Nephron progenitor cell (in vitro differentiated cells): ENCODE results near the gene BTBD2.
"Not testable (repeated sequence)": the region's sequence is repeated elsewhere in the genome, so short reads cannot be mapped to it uniquely, and the experiment has no call there.

Experiments used
- DNase-seq: peaks from one replicate; pipeline ENCODE4 v3.0.0; 2021
- H3K27ac Mint-ChIP-seq: 2 replicates; pipeline ENCODE4 v1.8.0; 2021; ENCODE audit warnings: mild to moderate bottlenecking, moderate library complexity, mixed read lengths
- H3K27me3 Mint-ChIP-seq: 2 replicates; pipeline ENCODE4 v1.8.0; 2021; ENCODE audit warnings: mild to moderate bottlenecking, low read depth, mixed read lengths; ENCODE audit not compliant: poor library complexity
- H3K36me3 Mint-ChIP-seq: 2 replicates; pipeline ENCODE4 v1.8.0; 2021; ENCODE audit warnings: low read depth, mixed read lengths
- H3K4me1 Mint-ChIP-seq: 2 replicates; pipeline ENCODE4 v1.8.0; 2021; ENCODE audit warnings: mixed read lengths
- H3K4me3 Mint-ChIP-seq: 2 replicates; pipeline ENCODE4 v1.8.0; 2021; ENCODE audit warnings: mild to moderate bottlenecking, moderate library complexity, mixed read lengths
- H3K9me3 Mint-ChIP-seq: 2 replicates; pipeline ENCODE4 v1.8.0; 2021; ENCODE audit warnings: mild to moderate bottlenecking, moderate library complexity, mixed read lengths
- CTCF ChIP-seq: fragments of 200-600 bp; sonication (generic); IDR thresholded peaks from 2 replicates; pipeline ENCODE4 v1.5.0; 2021; ENCODE audit warnings: antibody characterized with exemption

Gene BTBD2

GRCh38 chr19:1990230-1991017, 25.1 kb downstream of the BTBD2 start:
- Mint-ChIP-seq H3K4me1 (no peaks in the 10 kb centered on the region), H3K4me3 (no peak overlapping the region), H3K27me3 (no peaks in the 10 kb centered on the region), H3K9me3 (peaks cover 7% of the 10 kb centered on the region), H3K36me3 (peaks cover 35% of the 10 kb centered on the region), H3K27ac (no peak overlapping the region)
- no peak for TF ChIP-seq CTCF
- DNase-seq, result no peak

GRCh38 chr19:1989513-1990229, 25.8 kb downstream of the BTBD2 start:
- peak overlapping the region; percentile 74 for H3K27ac Mint-ChIP-seq
- no peak for DNase-seq
- H3K4me1 Mint-ChIP-seq, result no peaks in the 10 kb centered on the region
- no peak for TF ChIP-seq CTCF
- peaks cover 33% of the 10 kb centered on the region for H3K36me3 Mint-ChIP-seq
- peaks cover 5% of the 10 kb centered on the region for H3K9me3 Mint-ChIP-seq
- no peaks in the 10 kb centered on the region for H3K27me3 Mint-ChIP-seq
- H3K4me3 Mint-ChIP-seq, result no peak overlapping the region

DNA sequence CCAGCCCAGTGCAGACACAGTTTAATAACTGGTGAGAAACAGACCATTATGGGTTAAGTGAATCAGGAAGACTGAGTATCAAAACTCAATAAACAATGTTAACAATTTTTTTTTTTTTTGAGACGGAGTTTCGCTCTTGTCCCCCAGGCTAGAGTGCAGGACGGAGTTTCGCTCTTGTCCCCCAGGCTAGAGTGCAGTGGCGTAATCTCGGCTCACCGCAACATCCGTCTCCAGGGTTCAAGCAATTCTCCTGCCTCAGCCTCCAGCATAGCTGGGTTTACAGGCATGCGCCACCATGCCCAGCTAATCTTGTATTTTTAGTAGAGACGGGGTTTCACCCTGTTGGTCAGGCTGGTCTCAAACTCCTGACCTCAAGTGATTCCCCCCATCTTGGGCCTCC, 27.1 kb downstream of the BTBD2 start:
- not testable (repeated sequence) for H3K4me3 Mint-ChIP-seq, H3K27me3 Mint-ChIP-seq, DNase-seq, H3K9me3 Mint-ChIP-seq, H3K4me1 Mint-ChIP-seq
- peaks cover 33% of the 10 kb centered on the region for H3K36me3 Mint-ChIP-seq
- H3K27ac Mint-ChIP-seq, result peak overlapping the region; percentile 69

DNA sequence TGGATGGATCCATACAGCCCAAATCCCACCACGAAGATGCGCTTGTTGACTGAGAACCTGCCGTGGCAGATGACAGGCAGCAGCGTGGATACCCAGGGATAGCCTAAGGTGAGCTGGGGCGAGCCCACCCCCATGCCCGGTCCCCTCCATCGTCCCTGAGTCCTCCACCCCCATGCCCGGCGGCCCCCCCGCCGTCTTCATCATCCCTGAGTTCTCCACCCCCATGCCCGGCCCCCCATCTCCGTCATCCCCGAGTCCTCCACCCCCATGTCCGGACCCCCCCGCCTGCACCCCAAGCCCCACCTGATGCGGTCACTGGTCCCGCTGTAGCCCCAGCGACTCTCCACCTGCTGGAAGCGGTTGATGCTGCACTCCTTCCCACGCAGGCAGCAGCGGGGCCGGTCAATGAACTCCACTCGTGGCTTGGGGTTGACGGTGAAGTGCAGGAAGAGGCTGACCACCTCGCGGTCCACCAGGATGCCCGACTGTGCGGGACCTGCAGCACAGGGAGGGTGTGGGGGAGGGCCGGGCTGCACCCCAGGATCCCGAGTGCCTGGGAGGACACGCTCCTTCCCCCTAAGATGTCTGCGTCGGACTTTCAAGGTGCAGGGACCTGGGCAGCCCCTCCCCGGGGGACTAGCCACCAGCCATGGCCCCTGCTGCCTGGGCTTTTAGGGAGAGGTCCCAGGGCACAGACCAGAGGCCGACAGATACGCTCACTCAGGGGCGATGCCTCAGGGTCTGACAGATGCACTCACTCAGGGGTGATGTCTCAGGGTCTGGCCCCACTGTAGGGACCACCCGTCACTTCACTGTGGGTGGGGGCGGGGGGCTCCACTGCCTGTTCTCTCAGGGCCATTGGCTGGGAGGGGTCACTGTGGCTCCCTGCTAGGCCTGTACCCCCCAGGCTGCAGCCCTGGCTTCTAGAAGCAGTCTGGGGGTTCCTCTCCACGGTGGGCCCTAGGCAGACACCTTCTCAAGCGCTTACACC, 28.0 kb downstream of the BTBD2 start:
- Mint-ChIP-seq H3K4me3 (no peak overlapping the region), H3K36me3 (peaks cover 31% of the 10 kb centered on the region), H3K27me3 (no peaks in the 10 kb centered on the region), H3K4me1 (no peaks in the 10 kb centered on the region), H3K27ac (no peak overlapping the region), H3K9me3 (no peaks in the 10 kb centered on the region)
- no peak for DNase-seq
- TF ChIP-seq CTCF, result no peak

GRCh38 chr19:1986357-1987162, 29.0 kb downstream of the BTBD2 start:
- no peak for TF ChIP-seq CTCF
- H3K9me3 Mint-ChIP-seq, result no peaks in the 10 kb centered on the region
- H3K36me3 Mint-ChIP-seq, result peaks cover 36% of the 10 kb centered on the region
- H3K4me1 Mint-ChIP-seq, result no peaks in the 10 kb centered on the region
- no peak overlapping the region for H3K4me3 Mint-ChIP-seq
- no peaks in the 10 kb centered on the region for H3K27me3 Mint-ChIP-seq
- peak overlapping the region; percentile 66 for H3K27ac Mint-ChIP-seq
- DNase-seq, result no peak
